Stimulated activated CD8-positive, alpha-beta memory T cell treated with anti-CD3 and anti-CD28 coated beads, Interleukin-4, amount 100 ng/mL, for 4 hours (primary cell): ENCODE results near the gene CRK.

Source experiments
- DNase-seq, 2 donors: peaks; one replicate each; pipeline ENCODE4 v3.0.0-alpha.2; 2020; ENCODE audit warnings: low read depth in 2 of 2, low spot score in 1 of 2

The CRK gene

DNA sequence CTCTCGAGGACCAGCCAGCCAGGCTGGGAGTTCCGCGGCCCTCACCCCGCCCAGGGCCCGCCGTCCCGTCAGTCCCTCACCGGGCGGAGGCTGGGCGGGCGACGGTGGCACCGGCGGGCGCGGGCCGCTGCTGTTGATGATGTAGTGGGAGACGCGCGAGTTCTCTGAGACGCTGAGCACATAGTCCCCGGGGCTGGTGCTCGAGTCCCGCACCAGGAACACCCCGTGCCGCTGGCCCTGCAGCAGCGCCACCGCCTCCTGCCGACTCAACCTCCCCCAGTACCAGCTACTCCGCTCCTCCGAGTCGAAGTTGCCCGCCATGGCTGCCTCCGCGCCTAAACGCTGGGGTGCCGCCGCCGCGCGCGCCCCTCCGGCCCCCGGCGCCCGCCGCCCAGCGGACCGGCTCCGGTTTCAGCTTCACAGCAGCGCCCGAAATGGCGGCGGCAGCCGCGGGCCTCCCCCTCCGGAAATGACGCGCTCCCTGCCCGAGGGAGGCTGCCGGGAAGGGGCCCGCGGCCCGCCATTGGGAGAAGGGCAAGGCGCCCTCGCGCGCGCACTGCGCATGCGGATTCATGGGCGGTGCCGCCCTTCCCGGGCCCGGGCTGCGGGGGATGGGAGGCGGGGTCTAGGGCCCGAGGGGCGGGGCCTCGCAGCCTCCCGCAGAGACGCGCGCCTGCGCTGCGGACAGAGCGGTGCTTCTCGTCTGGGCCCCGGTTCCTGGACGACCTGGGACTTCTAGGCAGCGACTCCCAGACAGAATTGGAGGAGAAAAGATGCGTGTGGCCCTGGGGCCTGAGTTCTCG lies at the start of gene CRK:
CRK (minus strand) TSS at position 436 of the 803 bp plus-strand sequence; CDS start at position 321, 115 bp downstream.
- peak; percentile 92 to 94 for DNase-seq

DNA sequence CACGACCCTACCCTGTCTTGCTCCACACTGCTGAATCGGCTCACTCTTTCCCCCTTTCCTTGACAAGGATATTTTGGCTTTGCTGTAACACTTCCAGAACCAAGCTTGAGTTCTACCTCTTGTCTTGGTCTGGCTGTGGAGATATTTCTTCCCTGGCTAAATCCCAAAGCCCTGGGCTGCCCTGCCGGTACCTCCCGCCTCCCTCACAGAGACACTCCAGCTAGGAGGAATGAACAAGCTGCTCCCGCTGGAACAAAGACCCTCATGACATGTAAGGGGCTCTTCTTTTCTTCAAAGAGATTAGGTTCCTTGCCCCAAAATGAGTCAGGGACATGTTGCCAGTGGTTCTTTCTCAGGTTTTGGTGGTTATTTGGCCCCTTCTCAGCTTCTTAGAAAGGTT lies 49.6 kb upstream of the CRK start:
- no peak for DNase-seq

DNA sequence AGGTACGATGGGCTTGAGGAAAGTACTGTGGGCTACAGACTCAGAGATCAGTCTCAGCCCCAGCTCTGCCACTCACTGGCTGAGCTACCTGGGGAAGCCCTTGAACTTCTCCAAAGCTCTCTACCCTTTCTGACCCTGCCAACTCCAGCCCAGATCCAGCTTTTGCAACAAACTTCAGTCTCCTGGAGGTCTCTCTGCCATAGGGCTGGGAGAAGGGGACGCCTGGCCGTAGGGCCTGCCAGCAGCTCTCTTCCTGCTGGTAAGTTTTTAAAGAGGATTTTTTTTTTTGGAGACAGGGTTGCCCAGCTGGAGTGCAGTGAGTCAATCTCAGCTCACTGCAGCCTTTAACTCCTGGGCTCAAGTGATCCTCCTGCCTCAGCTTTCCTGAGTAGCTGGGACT lies 48.8 kb upstream of the CRK start:
- DNase-seq: no peak

DNA sequence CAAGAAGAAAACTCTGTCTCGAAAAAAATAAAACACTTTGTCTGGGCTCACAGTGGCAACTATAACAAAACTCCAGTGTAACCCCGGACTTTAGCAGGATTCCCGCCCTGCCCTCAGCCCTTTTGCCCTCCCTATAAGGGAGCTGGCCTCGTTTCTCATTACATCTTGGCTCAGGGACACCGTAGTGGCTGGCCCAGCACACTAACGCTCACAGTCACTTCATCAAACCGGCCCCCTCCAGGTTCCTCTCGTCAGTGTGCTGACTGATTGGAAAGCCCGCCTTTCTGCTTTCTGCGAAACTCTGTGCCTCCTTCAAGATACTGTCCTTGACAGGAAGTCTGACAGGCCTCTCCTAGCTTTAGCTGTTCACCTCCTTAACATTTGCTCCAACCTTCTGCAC lies 47.7 kb upstream of the CRK start:
- DNase-seq: no peak

DNA sequence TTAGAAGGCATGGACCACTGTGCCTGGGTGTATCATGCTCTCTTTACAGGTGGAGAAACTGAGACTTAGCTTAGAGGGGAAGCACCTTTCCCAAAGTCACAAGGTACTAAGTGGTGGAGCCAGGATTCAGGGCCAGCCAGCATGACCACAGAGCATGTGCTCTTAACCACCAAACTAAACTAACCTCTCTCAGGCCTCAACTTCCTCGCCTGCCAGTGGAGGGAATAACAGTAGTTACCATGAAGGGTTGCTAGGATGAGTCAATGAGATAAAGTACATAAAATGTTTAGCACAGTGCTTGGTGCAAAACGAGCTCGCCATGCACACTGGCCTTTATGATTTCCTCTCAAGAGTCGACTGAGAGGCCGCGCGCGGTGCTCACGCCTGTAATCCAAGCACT lies 42.8 kb upstream of the CRK start:
- DNase-seq: no peak

DNA sequence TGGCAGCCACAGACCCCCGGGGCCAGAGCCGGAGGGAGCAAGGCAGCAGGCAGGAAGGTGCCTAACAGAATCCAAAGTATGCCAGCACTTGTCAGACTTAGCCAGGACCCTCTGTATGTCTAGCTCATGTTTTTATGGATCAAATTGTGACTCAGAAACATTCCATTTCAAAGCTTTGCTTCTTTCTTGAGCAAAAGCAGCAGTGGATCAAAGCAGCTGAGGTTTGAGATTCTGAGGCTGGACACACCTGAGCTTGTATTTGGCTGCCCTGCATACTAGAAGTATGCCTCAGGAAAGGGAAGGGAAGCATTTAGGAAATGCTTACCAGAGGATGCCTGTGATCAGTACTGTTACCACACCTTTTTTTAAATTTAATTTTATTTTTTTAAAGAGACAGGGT lies 42.2 kb upstream of the CRK start:
- DNase-seq: no peak

DNA sequence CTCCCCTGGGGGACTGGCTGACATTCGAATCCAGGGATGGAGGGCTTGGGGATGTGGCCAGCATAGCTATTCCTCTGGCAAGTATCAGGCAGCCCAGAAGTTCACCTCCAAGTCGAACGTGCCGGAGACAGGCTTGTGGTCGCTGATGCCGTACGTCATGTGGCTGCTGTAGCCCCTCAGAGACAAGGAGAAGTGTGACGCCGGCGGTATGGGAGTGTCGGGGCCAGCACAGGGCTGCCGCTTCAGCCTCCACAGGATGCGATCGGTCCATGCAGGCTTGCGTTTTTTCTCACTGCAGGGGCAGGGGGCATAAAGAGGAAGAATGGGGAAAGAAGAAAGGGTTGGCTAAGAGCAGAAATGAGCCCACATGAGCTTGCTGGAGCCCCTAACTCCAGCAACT lies 41.8 kb upstream of the CRK start:
- no peak for DNase-seq

DNA sequence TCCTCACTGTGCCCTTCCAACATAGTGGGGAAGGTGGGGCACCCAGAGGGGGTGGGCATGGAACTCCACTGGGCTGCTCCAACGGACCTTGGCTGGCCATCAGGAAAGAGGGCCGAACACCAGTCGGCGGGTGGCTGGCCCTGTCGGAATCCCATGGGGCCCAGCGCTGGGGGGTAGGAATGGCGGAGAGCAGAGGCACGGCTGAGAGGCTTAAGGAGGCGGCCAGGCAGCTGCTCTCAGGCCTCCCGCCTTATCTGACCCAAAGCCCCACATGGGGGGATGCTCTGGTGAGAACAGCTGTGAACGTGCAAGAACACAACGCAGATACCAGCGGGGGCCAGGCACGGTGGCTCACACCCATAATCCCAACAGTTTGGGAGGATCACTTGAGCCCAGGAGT lies 40.8 kb upstream of the CRK start:
- DNase-seq: no peak

DNA sequence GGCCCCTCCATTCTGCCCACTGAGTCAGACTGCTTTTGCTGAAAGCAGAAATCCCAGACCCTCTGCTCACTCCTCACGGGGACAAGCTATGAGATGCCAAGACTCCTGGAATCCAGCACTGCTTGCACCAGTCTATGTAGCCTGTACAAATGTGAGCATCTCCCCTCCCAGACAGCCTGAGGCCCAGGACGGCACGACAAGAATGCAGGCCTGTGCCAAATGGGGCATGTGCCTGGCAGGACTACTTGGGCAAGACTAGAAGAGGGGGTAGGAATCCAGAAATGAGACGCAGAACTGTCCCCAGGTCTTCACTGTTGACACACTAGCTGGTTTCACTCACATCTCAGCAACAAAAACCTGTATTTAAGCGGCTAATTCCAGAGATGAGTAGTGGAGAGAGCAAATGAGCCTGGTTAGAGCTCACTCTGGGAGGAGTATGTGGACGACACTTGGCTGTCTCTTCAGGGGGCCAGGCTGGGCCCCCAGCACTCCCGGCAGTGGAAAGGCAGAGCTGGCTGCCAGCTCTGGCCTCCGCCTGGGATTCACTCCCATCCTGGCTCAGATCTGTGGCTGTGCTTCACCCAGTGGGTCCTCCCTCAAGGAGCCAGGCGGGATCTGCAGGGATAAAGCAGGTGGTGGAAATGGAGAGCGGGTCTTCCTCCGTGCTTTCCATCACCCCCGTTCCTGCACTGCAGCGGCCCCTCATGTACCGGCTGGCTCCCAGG lies 39.4 kb upstream of the CRK start:
- DNase-seq: no peak

DNA sequence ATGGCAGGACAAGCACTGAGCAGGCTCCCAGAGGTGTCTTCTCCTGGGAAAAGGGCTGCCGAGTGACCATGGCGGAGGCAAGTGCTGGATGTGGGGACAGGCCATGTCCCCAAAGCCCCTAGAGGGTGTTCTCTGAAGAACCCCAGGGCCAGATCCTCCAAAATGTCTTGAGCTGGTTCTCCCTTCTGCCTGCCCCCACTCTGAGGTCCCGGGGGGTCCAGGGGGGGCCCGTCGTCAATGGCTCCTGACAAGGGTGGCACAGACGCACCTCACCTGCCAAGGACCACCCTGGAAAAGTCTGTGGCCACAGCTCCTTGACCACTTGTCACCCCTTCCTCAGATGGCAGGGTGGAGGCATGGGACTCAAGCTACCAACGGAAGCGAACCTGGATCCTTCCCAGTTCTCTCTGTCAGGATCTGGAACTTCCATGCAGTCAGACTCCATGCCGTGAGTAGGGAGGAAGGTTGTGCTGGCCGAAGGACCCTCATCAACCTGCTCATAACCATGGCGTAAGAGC lies 38.8 kb upstream of the CRK start:
- DNase-seq: no peak

DNA sequence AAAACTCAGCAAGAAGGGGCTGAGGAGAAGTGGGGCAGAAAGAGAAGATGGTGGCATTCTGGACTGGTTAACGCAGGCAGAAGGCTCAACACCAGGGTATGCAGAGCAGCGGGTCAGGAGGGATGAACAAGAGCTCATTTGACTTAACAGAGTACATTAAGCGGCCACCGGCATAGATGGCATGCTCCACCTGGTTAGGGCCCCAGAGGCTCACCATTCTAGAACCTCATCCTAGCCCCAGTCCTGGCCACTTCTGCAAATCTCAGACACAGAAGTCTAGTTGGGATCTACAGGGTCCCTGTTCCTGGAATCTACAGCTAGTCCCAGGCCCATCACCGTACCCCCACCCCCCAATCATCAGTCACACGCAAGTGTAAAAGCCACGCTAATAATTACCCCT lies 38.2 kb upstream of the CRK start:
- no peak for DNase-seq

DNA sequence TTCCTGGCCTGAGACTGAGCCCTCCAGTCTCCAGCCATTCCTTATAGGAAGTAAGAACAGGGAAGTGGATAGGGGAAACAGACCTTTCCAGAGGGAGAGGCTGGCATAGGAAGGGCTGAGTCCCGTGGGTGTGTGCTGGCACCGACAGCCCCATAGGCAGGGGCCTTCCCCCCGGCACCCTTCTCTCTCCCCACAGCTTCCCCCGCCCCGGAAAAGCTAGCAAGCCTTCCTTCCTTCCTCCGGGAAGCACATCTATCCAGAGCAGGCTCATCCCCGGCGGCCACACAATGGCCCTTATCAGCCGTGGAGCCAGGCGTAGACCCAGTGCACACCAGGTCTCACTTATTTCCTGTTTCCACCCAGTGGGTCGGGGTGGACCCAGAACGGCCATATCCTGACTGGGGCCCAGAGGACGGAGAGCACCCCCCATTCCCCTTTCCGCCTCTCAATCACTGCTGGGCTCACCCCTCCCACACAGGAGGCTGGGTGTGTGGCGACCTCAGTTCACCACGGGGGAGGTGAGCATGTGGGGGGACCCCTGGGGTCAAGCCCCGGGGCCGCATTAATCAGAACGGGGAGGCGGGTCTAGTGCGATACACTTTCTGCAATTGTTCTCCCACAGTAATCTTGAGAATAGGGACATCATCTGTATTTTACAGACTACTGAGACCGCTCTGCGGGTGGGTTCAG lies 37.4 kb upstream of the CRK start:
- DNase-seq: no peak

DNA sequence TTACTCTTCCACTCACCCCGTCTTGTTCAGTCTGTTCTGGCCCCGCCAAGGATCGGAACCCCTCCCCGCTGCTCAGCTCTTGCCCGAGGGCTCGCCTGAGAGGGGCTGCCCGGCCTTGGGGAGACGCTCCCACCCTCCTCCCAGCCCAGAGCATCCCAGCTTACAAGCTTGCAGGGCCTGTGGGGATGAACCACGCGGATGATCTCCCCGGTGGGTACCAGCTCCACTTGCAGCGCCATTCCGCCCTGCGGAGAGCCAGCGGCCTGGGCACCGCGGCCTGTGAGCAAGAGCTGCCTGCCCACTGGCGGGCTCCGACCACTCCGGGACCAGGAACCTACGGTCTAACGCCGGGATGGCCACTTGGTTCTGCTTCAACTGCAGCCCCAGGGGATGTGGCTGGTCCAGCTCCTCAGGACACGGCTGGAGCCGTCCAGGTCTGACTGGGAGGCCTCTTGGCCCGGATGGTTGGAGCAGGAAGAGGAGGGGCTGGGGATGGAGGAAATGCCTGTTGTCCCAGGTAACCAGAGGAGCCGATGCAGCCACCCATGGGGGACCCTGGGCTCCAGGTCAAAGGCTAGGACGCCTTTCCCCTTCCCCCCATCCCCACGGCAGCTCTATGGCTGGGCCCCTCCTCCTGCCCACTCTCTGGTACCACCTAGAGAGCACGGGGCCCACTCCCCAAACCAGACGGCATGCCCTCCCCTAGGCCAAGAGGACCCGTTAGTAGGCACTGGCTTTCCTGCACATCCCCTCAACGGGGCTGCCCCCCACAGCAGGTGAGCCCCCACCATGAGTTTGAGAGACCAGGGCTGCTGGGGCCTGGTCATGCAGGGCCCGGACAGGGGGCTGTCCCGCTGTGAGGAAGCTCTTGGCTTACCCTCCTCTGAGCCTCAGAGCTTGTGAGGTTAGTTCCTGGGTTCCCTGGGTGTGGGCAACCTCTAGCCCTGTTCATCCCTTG lies 36.5 kb upstream of the CRK start, which contains the start of gene MYO1C:
MYO1C (minus strand) TSS at position 438 of the 958 bp plus-strand sequence; CDS start at position 239, 199 bp downstream.
- no peak for DNase-seq

DNA sequence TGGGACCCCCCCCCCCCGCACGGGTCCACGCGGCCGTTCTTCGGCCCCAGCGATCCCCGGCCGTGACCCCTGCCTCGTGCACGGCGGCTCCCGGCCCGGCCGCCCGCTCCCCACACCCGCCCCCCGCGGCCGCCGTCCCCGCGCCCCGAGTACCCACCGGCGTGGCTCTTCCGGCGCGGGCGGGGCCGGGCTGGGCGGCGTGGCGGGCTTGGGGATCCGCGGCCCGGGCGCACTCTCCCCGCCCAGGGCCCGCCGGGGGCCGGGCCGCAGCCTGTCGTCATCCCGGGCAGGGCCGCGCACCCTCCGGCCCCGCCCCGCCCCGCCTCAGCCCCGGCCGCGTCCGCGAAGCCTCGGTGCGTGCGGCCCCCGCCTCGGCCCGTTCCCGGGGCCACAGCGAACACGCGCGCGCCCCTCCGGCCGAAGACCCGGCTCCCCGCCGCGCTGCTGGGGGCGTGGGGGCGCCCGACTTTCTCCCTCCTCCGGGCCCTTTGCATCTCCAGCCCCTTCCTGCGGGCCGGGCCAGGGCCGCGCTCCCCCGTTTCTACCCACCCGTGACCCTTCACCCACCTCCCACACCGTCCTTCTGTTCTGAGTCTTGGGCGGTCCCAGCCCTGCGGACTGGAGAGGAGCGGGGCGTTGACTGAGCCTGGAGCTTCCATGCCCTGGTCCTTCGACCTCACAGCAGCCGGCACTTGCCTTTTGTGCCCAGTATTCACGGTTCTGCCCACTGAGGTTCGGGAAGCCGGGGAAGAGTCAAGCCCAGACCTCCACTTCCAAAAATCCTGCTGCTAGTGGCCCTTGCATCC lies 35.6 kb upstream of the CRK start:
- DNase-seq: no peak

DNA sequence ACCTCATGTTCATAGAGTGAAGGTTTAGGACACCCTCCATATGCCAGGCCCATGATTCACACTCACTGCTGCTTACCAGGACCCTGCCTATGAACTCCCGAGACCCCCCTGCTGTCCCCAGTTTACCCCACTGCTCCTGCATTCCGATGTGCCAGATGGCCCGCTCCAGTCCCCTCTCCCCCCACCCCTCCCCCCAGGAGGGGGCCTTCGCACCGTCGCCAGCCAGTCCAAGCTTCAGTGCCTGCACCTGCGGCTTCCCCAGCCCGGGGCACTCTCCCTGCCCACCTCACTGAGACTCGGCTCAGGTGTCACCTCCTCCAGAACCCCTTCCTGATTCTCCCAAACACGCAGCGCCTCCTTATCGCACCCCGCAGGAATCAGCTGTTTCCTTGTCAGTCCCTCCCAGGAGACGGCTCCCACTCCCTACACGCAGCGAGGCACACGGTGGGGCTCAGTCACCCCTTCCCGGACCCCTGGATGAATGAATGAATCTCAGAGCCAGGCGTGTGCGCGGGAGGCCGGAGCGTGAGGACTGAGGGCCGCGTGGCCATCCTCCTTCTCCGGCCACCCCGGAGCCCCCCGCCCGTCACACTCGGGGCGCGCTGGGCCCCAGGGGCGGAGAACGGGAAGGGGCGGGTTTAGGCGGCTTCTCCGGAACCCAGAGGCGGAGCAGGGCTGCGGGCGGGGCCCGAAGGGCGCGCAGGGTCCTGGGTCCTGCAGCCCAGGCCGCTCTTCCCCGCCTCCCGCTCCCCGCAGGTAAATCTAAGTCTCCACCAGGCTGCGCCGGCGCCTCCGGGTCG lies 34.8 kb upstream of the CRK start:
- DNase-seq: no peak

DNA sequence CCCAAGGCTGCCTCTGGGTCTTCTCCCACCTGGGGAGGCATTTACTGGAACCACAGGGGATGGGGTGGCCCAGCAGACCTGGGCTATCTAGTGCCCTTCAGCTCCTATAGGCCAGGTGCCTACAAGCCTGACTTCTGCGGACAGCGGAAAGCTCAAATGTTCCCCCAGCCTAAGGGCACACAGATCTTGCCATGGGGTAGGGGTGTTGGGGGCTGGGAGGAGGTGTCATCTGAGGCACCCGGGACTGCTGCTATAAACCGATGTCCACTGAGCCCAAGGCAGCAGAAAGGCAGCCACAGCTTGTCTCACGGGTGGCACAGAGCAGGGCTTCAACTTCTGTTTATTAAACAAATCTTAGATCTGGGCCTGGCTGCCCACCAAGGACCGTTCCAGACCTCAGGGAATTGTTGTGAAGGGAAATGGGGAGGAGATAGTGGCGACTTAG lies 32.8 kb upstream of the CRK start:
- no peak for DNase-seq

DNA sequence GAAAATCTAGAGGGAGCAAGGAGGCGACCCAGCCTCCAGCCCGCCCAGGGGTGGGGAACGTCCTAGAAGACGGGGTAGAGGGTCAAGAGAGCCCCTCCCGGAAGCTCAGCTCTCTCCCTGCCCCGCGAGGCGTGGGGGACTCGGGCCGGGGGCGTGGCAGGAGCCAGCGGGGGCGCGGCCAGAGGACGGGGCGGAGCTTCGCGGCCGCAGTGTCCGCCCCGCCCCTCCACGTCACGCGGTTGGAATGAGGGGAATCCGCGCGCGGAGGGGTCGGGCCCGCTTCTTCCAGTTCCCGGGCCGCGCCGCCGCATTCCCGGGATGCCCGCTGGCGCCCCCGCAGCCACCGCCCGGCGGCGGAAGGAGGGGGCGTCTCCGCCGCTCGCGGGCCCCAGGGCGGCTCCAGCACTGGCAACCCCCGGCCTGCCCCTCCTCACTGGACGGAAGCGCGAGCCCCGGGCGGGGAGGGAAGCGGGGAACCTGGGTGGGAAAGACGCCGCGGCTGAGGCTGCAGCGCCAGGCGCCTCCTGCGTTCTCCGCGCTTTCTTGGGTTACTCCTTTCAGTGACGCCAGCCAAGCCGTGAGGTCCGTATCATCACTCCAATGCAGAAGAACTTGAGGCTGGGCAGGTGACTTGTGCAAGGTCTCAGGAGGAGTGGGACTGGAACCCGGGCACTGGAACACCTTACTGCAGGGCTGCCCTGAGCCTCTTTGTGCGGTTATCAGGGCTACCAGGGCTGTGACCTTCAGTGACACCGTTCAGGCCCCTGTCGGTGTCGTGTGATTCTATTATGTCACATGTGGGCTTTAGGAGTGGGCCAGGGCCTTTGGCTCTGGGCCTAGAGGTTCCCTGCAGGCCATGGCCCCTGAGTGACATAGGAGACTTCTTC lies 32.1 kb upstream of the CRK start:
- peak in 1 of 2 donors; percentile 42 for DNase-seq
